GM19043 (cell line): Measurements from ENCODE around the gene KCNQ5.
"Not testable (repeated sequence)": the region's sequence is repeated elsewhere in the genome, so short reads cannot be mapped to it uniquely, and the experiment has no call there.

Experiments
- ATAC-seq: cut with Tn5 transposase; IDR thresholded peaks from one replicate; pipeline ENCODE4 v1.9.1; 2021; ENCODE audit warnings: low read depth; ENCODE audit not compliant: unreplicated experiment

Gene KCNQ5

GRCh38 chr6:73216859-73217258 lies 595.0 kb downstream of the KCNQ5 start:
- ATAC-seq, result no peak

GRCh38 chr6:73225396-73225795 lies 603.5 kb downstream of the KCNQ5 start, which contains the start of gene KHDC1L:
KHDC1L (minus strand) TSS chr6:73225496; CDS start chr6:73225408, 88 bp downstream.
- ATAC-seq, result no peak

GRCh38 chr6:73227606-73228255 lies 605.9 kb downstream of the KCNQ5 start:
- no peak for ATAC-seq

GRCh38 chr6:73231986-73232391 lies 610.1 kb downstream of the KCNQ5 start:
- ATAC-seq, result no peak

GRCh38 chr6:73233048-73233447 lies 611.2 kb downstream of the KCNQ5 start:
- no peak for ATAC-seq

GRCh38 chr6:73233971-73234370 lies 612.1 kb downstream of the KCNQ5 start:
- not testable (repeated sequence) for ATAC-seq

GRCh38 chr6:73234733-73235132 lies 612.9 kb downstream of the KCNQ5 start:
- ATAC-seq, result no peak

GRCh38 chr6:73236144-73236750 lies 614.4 kb downstream of the KCNQ5 start:
- ATAC-seq, result no peak

- ATAC-seq, result no peak
Measured at GRCh38 chr6:73240730-73241129, 618.9 kb downstream of the KCNQ5 start.

- ATAC-seq, result no peak
Measured at GRCh38 chr6:73242001-73242400, 620.1 kb downstream of the KCNQ5 start.
